Measurements from ENCODE around the gene PRDM5.

- TF ChIP-seq CTCF (IDR thresholded peaks at IDR 0.05), result no peak
- TF ChIP-seq ZFX (IDR thresholded peaks at IDR 0.05; ENCODE audit: borderline replicate concordance), result no peak
These were observed 124.0 kb downstream of the PRDM5 start for GRCh38 chr4:120798570-120798969.

All from 22Rv1 (cell line).